Anterior cingulate cortex (tissue), 58 donors: ENCODE measurements around the gene BTBD9.
A peak's percentile ranks its signal among the peaks of the same experiment; 100 is the strongest.

ENCODE experiments used
- DNase-seq, 58 donors: peaks; one replicate each; lab custom pipeline; 2025; lab: John Stamatoyannopoulos, UW

BTBD9 gene

DNA sequence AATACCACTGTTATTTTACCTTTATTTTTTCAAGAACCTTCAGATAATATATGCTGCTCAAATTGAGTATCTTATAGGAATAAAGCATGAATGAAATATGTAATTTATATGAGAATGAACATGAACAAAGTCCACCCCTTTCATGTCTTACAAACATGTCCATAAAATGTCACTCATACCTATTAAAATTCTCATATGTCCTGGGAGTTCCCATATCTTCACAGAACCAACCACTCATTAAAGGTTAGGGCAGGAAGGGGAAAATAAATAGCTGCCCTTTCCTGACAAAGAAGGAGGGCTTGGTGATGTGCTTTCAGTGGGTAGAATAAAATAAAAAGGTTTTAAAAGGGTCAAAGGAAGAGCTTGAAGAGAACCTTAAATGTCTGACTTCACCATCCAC, 125.3 kb downstream of the BTBD9 start:
- DNase-seq: no peak

- DNase-seq: no peak
These were observed 127.5 kb downstream of the BTBD9 start for GRCh38 chr6:38512211-38512610.

DNA sequence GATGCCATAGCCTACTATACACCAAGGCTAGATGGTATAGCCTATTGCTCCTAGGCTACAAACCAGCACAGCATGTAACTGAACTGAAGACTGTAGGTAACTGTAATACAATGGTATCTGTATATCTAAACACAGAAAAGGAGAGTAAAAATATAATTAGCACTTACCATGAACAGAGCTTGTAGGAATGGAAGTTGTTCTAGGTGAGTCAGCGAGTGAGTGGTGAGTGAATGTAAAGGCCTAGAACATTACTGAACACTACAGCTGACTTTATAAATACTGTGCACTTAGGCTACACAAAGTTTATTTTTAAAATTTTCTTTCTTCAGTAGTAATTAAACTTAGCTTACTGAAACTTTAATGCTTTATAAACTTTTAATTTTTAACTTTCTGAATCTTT, 129.5 kb downstream of the BTBD9 start:
- no peak for DNase-seq

DNA sequence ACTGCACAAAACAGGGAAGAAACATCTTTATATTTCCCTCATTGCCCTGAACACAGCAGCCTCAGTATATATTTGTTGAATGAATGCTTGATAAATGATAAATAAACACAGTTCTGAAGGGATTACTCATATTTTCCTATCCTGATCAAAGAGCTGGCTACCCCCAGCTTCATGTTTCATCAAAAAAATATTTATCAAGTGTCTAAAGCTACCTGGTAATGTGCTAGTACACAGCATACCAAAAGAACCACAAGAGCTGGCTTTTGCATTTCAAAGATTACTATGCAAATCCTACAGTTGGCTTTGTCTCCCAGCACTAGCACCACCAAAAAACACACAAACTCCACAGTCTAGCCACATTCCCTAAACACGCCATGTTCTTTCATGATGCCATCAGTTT, 130.0 kb downstream of the BTBD9 start:
- no peak for DNase-seq

GRCh38 chr6:38508894-38509293, 130.8 kb downstream of the BTBD9 start:
- no peak for DNase-seq

GRCh38 chr6:38508286-38508685, 131.4 kb downstream of the BTBD9 start:
- DNase-seq: no peak

DNA sequence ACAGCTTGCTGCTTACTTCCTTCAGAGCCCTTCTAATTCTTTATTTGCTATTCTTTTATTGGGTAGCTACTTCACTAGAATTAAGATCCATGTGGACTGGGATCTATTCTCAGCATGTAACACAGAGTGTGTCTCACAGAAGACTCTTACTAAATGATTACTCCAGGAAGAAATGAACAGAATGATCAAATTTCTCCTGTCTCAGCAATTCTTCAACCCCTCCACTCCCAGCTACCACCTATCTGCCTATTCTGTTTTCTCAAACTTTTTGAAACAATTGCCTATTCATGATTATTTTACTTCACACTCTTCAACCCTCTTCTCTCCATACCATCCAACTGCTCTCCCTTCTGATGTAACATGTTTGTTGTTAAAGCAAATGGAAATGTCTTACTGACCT, 132.6 kb downstream of the BTBD9 start:
- no peak for DNase-seq

GRCh38 chr6:38505826-38506225, 133.9 kb downstream of the BTBD9 start:
- DNase-seq: no peak

DNA sequence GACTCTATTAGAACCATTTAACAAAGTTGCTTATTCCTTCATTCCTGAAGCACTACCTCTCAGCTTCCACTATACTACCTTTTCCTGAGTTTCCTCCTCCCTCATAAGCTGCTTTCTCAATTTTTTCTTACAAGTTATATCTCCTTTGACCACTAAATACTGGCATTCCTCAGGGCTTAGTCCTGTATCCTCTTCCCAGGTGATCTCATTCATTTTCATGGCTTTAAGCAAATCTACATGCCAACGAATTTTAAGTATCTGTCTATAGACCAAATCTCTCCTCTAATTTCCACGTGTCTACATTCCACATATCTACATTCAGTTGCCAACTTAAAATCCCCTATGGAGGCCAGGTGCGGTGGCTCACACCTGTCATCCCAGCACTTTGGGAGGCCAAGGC, 134.7 kb downstream of the BTBD9 start:
- no peak for DNase-seq

GRCh38 chr6:38503960-38504682, 135.6 kb downstream of the BTBD9 start:
- no peak for DNase-seq

- DNase-seq: no peak
These were observed 136.5 kb downstream of the BTBD9 start for GRCh38 chr6:38503032-38503773.

DNA sequence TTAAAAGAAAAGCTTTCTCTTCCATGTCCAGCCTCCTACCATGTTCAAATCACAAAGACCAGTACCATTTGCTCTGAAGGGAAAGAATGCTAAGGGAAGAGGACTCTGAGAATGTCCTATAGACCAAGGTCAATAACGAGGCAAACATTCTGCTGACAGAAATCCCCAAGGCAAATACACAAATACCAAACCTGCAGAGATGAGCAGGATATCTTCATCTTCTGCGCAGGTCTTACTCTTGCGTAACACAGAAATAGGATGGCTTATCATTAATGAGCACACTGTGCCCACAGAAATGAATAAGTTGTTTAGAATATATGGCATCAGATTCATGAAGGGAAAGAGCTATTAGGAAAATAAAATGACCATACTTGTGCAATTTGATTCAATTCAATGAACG, 137.3 kb downstream of the BTBD9 start:
- DNase-seq: no peak

DNA sequence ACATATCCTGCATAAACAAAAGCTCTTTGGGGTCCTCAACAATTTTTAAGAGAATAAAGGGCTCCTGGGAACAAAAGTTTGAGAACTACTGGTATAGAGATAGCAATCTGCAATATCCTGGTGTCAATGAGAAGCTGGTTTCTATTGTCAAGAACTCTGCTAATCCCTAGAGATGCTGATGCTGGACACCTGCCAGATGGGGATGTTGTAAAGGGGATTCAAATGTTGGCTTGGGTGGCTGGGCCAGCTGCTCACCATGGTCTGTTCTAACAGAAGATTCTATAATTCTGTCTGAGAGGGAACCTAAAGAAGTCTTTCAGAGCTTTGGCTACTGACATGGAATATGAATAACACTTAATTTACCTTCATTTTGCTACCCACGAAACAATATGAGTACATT, 137.8 kb downstream of the BTBD9 start:
- DNase-seq: no peak

DNA sequence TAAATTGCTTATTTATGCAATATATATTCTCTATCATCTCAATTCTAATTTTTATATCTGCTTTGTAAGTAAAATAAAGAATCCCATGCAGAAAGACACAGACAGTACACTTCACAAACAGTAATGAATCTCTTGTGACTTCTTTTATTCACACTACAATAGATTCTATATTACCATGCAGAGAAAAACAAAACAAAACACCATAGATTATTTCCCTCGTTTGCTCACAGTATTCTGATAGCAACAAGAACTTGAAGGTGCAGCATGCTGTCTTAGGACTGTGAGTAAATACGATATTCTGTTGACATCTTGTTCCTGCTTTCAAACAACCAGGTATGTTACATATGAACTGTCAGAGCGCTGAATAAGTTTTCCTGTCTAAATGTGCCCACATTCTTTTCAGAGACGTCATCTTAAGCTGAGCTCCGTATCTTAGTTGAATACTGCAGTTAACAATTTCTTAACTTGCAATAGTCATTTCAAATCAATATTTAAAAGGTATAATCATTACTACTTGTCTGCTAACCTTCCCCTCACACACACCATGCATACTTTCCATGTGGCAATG, 140.1 kb downstream of the BTBD9 start:
- no peak for DNase-seq

DNA sequence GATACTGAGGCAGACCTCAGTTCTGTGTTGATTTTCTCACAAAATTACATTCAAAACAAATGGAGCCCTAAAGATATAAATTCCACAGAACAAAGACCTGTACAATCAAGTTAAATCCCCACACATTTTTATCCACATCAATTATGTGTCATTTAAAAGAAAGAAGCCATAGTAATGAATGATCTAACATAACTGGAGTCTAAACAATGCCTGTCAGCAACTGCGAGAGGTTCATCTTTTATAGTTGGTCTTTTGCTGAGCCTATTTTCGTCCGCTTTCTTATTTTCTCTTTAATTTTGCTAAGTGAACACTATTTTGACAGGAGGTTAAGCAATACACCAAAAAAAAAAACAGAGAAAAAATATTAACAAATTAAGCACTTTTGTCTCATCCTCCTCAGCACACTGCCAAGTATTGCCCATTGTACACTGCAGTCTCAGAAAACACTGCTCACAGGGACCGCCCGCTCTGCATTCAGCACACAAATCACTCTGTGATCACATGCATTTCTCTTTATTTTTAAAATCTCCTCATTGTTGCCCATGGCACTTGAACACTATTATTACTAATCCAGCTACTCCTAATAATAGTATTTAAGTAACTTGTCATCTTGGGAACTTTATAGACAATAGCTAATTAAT, 140.8 kb downstream of the BTBD9 start:
- peak in 18 of 58 donors; percentile 8 to 42 (median 18) for DNase-seq

- DNase-seq: no peak
These were observed 141.6 kb downstream of the BTBD9 start for GRCh38 chr6:38498085-38498484.

DNA sequence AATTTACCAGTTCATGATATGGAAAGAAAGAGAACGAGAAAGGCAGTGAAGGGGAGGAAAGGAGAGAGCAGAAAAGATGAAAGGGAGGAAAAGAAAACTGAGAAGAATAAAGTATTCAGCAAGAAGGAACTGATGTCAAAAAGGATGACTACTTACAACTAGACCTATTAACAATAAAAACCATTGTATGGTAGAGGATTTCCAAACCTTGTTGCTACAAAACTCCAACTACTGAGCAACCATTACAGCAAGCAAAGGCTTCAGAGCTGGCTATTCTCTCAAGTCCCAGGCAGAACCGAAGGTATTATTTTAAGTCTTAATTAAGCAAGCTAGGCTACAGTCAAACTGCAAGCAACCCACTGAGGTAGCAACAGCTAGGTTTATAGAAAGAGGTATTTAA, 142.2 kb downstream of the BTBD9 start:
- no peak for DNase-seq

DNA sequence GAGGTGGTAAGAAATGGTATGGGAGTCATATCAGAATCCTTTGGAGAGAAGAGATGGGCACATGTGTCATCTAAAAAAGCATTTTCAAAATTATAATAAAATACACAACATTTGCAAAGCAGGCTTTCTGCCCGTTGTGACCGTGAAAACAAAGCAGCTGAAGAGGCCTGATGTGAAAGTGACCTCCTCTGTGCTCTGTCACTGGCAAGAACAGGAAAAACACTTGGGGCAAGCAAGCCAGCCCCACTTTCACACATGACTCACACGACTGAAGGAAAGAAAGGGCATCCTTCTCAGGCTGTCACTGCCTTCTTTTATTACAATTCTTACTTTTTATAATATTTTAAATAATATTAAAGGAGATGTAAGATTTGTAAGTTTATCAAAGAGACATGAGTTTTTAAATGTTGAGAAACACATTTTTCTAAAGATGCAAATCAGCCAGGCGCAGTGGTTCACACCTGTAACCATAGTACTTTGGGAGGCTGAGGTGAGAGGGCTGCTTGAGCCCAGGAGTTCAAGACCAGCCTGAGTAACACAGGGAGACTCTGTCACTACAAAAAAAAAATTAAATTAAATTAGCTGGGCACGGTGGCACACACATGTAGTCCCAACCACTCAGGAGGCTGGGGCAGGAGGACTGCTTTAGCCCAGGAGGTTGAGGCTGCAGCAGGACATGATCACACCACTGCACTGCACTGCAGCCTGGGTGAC, 143.7 kb downstream of the BTBD9 start:
- DNase-seq: peak in 10 of 58 donors; percentile 2 to 36 (median 12)

DNA sequence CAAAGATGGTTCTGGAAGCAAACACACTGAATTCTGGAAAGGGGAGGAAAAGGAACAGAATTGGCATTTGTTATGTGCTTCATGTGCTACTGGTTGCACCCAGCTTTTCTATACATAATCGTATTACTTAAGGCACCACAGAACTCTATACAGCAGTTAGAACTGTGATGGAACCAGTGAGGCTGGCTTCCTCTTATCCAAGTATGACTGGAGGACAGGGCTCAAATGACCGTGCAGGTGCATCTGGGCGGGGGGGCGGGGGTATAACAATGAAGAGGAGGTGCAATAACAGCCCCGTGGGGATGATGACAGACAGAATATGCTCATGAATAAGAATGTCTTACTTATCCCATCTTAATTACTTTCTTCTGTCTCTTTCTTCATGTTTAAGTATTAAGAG, 144.2 kb downstream of the BTBD9 start:
- DNase-seq: no peak

- peak in 55 of 58 donors; percentile 4 to 90 (median 67) for DNase-seq
These were observed 145.7 kb downstream of the BTBD9 start for GRCh38 chr6:38493931-38494547.
